Type B pancreatic cell (in vitro differentiated cells): ENCODE data around the gene HAO1. TPM values are rescaled to one million over a fixed set of nuclear protein-coding genes. Genes with fewer than 3 reads are reported as not detected.
"Not testable (repeated sequence)": the region's sequence is repeated elsewhere in the genome, so short reads cannot be mapped to it uniquely, and the experiment has no call there.

Experiments used
- DNase-seq: peaks from one replicate; pipeline ENCODE4 v3.0.0; 2021; ENCODE audit warnings: mixed read lengths; ENCODE audit not compliant: unreplicated experiment; ENCODE audit errors: extremely low spot score
- H3K27ac Mint-ChIP-seq: 2 replicates; pipeline ENCODE4 v1.8.0; 2021; ENCODE audit warnings: mild to moderate bottlenecking, mixed read lengths
- H3K27me3 Mint-ChIP-seq: 2 replicates; pipeline ENCODE4 v1.8.0; 2021; ENCODE audit warnings: mixed read lengths
- H3K36me3 Mint-ChIP-seq: 2 replicates; pipeline ENCODE4 v1.8.0; 2021; ENCODE audit warnings: mixed read lengths
- H3K4me1 Mint-ChIP-seq: one replicate; pipeline ENCODE4 v1.8.0; 2021; ENCODE audit warnings: mixed read lengths; ENCODE audit not compliant: unreplicated experiment
- H3K4me3 Mint-ChIP-seq: 2 replicates; pipeline ENCODE4 v1.8.0; 2021; ENCODE audit warnings: mild to moderate bottlenecking, mixed read lengths
- H3K9me3 Mint-ChIP-seq: 2 replicates; pipeline ENCODE4 v1.8.0; 2021; ENCODE audit warnings: mixed read lengths
- CTCF ChIP-seq: fragments of 200-600 bp; sonication (generic); conservative IDR thresholded peaks from 2 replicates; pipeline ENCODE4 v1.5.0; 2021; ENCODE audit warnings: antibody characterized with exemption, mild to moderate bottlenecking
- total RNA-seq: library from RNA; stranded (reverse); gene quantifications from 2 replicates; pipeline ENCODE4 v1.2.1, GENCODE V29; 2021; ENCODE audit warnings: low replicate concordance

The HAO1 gene
- total RNA-seq, 1 donor from 2014 or later = not detected

GRCh38 chr20:7843613-7844012 lies 96.6 kb downstream of the HAO1 start:
- no peaks in the 10 kb centered on the region for H3K9me3 Mint-ChIP-seq
- H3K27me3 Mint-ChIP-seq = peaks cover 11% of the 10 kb centered on the region
- H3K36me3 Mint-ChIP-seq = no peaks in the 10 kb centered on the region
- H3K4me1 Mint-ChIP-seq = no peaks in the 10 kb centered on the region
- no peak overlapping the region for H3K27ac Mint-ChIP-seq
- no peak overlapping the region for H3K4me3 Mint-ChIP-seq
- no peak for TF ChIP-seq CTCF
- DNase-seq = no peak

- Mint-ChIP-seq H3K27me3 (peaks cover 11% of the 10 kb centered on the region), H3K27ac (no peak overlapping the region), H3K9me3 (no peaks in the 10 kb centered on the region), H3K4me3 (no peak overlapping the region), H3K4me1 (no peaks in the 10 kb centered on the region), H3K36me3 (no peaks in the 10 kb centered on the region)
- no peak for DNase-seq
- no peak for TF ChIP-seq CTCF
These were observed 98.3 kb downstream of the HAO1 start for GRCh38 chr20:7841971-7842310.

GRCh38 chr20:7841291-7841970 lies 98.8 kb downstream of the HAO1 start:
- Mint-ChIP-seq H3K4me1 (no peaks in the 10 kb centered on the region), H3K27ac (no peak overlapping the region), H3K27me3 (peaks cover 11% of the 10 kb centered on the region), H3K9me3 (no peaks in the 10 kb centered on the region), H3K4me3 (no peak overlapping the region), H3K36me3 (no peaks in the 10 kb centered on the region)
- no peak for TF ChIP-seq CTCF
- no peak for DNase-seq

- no peaks in the 10 kb centered on the region for H3K27me3 Mint-ChIP-seq
- H3K4me1 Mint-ChIP-seq = no peaks in the 10 kb centered on the region
- no peak for DNase-seq
- no peak overlapping the region for H3K27ac Mint-ChIP-seq
- H3K9me3 Mint-ChIP-seq = no peaks in the 10 kb centered on the region
- no peak for TF ChIP-seq CTCF
- H3K4me3 Mint-ChIP-seq = no peak overlapping the region
- H3K36me3 Mint-ChIP-seq = no peaks in the 10 kb centered on the region
These were observed 104.2 kb downstream of the HAO1 start for GRCh38 chr20:7836076-7836475.

- H3K27me3 Mint-ChIP-seq, H3K36me3 Mint-ChIP-seq, H3K4me1 Mint-ChIP-seq, DNase-seq, H3K9me3 Mint-ChIP-seq, H3K4me3 Mint-ChIP-seq, H3K27ac Mint-ChIP-seq: not testable (repeated sequence)
These were observed 105.8 kb downstream of the HAO1 start for GRCh38 chr20:7834441-7834840.

Other genes with a start within 250 kb of the HAO1 start
- gene TMX4, start 79.3 kb upstream of the HAO1 start, total RNA-seq = 27.6 and 40.9 TPM in 2 replicates
- gene PLCB1, start 191.8 kb upstream of the HAO1 start, total RNA-seq = 12.0 and 17.9 TPM in 2 replicates